ENCODE results near the gene PVALEF.

DNA sequence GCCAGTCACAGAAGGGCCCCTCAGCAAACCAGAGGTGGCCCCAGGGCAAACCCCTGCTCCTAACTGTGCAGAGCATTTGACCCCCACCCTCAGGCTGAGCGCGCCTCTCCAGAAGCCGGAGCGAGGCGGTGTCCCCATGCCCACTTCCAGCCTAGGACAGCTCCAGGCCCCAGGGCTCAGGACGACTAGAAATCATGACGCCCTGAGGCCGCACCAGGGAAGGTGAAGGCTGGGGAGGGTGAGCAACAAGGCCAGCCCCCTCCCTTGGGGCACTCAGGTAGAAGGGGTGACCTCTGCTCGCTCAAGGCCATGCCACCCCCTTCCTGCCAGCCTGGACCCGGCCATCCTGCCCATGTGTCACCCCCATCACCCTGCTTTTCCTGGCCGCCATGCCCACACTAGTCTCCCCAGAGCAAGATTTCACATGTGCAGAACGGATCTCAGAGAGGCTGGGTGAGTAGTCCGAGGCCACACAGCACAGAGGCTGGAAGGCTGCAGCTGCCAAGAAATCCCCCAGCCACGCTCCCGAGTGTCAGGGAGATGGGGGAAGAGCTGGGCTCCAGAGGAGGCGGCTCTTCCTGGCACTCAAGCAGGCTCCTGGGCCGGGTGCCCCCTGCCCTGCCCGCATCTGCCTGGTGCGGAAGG, 2.1 kb upstream of the PVALEF start:
- TF ChIP-seq, protein P1, sequence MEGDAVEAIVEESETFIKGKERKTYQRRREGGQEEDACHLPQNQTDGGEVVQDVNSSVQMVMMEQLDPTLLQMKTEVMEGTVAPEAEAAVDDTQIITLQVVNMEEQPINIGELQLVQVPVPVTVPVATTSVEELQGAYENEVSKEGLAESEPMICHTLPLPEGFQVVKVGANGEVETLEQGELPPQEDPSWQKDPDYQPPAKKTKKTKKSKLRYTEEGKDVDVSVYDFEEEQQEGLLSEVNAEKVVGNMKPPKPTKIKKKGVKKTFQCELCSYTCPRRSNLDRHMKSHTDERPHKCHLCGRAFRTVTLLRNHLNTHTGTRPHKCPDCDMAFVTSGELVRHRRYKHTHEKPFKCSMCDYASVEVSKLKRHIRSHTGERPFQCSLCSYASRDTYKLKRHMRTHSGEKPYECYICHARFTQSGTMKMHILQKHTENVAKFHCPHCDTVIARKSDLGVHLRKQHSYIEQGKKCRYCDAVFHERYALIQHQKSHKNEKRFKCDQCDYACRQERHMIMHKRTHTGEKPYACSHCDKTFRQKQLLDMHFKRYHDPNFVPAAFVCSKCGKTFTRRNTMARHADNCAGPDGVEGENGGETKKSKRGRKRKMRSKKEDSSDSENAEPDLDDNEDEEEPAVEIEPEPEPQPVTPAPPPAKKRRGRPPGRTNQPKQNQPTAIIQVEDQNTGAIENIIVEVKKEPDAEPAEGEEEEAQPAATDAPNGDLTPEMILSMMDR (IDR thresholded peaks at IDR 0.05; ENCODE audit: extremely low read depth in 1 of 2, insufficient read depth in 1 of 2, low read depth in 1 of 2, low read length in 2 of 2), result no peak
- TF ChIP-seq POLR2A (IDR thresholded peaks at IDR 0.05; ENCODE audit: low read depth, low read length), result no peak
- TF ChIP-seq, protein P2, sequence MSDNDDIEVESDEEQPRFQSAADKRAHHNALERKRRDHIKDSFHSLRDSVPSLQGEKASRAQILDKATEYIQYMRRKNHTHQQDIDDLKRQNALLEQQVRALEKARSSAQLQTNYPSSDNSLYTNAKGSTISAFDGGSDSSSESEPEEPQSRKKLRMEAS (IDR thresholded peaks at IDR 0.05; ENCODE audit: insufficient read depth, insufficient read length), result no peak
